GM21723 (cell line): ENCODE measurements around the gene CDH2.
"Not testable (repeated sequence)": the region's sequence is repeated elsewhere in the genome, so short reads cannot be mapped to it uniquely, and the experiment has no call there.

ENCODE experiments used
- ATAC-seq: cut with Tn5 transposase; IDR thresholded peaks from one replicate; pipeline ENCODE4 v1.9.1; 2021; ENCODE audit warnings: mild to moderate bottlenecking, moderate library complexity; ENCODE audit not compliant: unreplicated experiment

The CDH2 gene

GRCh38 chr18:27942706-27943105 lies 234.2 kb downstream of the CDH2 start:
- ATAC-seq: no peak

- no peak for ATAC-seq
Observed at GRCh38 chr18:27931535-27931934, 245.4 kb downstream of the CDH2 start.

- ATAC-seq: no peak
Observed at GRCh38 chr18:27922780-27923179, 254.2 kb downstream of the CDH2 start.

GRCh38 chr18:27921904-27922751 lies 254.8 kb downstream of the CDH2 start:
- no peak for ATAC-seq

GRCh38 chr18:27921392-27921791 lies 255.5 kb downstream of the CDH2 start:
- ATAC-seq: no peak

- ATAC-seq: no peak
Observed at GRCh38 chr18:27920836-27921235, 256.1 kb downstream of the CDH2 start.

GRCh38 chr18:27906189-27906588 lies 270.7 kb downstream of the CDH2 start:
- ATAC-seq: not testable (repeated sequence)

- no peak for ATAC-seq
Observed at GRCh38 chr18:27903906-27904305, 273.0 kb downstream of the CDH2 start.

- ATAC-seq: no peak
Observed at GRCh38 chr18:27901424-27902226, 275.3 kb downstream of the CDH2 start.
